Lower leg skin (tissue), 4 donors: ENCODE data around the gene CDSN. TPM values are rescaled to one million over a fixed set of nuclear protein-coding genes. Genes with fewer than 3 reads are reported as not detected.
A peak's percentile ranks its signal among the peaks of the same experiment; 100 is the strongest.

Experiments used
- DNase-seq, 2 donors: peaks; one replicate each; pipeline ENCODE4 v3.0.0-alpha.2; 2019; ENCODE audit warnings: low spot score in 2 of 2
- H3K4me3 ChIP-seq: fragments of 200-600 bp; sonication (generic); 2 replicates; pipeline ENCODE4 v1.5.1; 2017; ENCODE audit warnings: mild to moderate bottlenecking, low read depth; ENCODE audit not compliant: poor library complexity, severe bottlenecking
- CTCF ChIP-seq, 3 donors: fragments of 450-650 bp; IDR thresholded peaks; one replicate each; pipeline ENCODE4 v1.5.1; 2016; ENCODE audit warnings: antibody characterized with exemption in 3 of 3, mild to moderate bottlenecking in 3 of 3, moderate library complexity in 2 of 3
- POLR2A ChIP-seq, 2 donors: fragments of 450-650 bp; IDR thresholded peaks; one replicate each; pipeline ENCODE4 v1.6.1; 2016 to 2017; ENCODE audit warnings: antibody characterized with exemption in 2 of 2, mild to moderate bottlenecking in 1 of 2, moderate library complexity in 1 of 2
- WGBS, 2 donors: methylation state at CpG; one replicate each; pipeline ENCODE4 v1.1.5; 2018; 5-methylcytosine and 5-hydroxymethylcytosine counted together
- intact Hi-C: fragments of 100-400 bp; cut with DNase I; formaldehyde crosslinking; loops from one replicate; pipeline ENCODE4 v1.15.0; 2023; ENCODE audit warnings: low total_unique reads
- total RNA-seq, 4 donors: library from RNA; depleted of rRNA; stranded (reverse); fragments of >200 nt; gene quantifications; one replicate each; pipeline ENCODE4 v1.1.0, GENCODE V29; 2016

CDSN gene
- total RNA-seq, 4 donors from 2014 or later: 480 to 1,164 (median 686) TPM

DNA sequence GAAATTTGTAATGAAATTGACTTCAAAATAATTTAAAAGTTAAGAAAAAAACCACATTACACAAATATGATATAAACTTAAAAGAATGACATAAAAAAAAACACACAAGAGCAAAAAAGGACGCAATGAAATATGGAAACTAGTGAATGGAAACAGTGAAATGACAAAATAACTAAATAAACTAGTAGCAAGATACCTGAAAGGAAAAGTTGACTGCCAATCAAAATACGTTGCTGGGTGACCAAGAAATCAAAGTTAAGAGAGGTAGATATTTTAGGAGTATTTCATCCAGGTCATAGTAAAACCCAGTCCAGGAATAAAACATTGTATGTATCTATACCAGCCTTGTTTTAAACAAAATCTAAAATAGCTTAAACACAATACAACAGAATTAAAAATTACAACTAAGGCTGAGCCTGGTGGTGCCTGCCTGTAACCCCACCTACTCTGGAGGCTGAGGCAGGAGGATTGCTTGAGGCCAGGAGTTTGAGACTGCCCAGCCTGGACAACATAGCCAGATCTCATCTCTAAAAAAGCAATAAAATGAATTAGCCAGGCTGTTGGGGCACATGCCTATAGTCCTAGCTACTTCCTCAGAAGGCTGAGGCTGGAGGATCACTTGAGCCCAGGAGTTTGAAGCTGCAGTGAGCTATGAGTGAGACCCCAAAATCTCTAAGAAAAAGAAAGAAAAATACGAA lies 29.8 kb downstream of the CDSN start:
- no peak for DNase-seq
- WGBS, 2 donors: 85 to 93% methylated on average over 3 of the region's 3 CpGs
- TF ChIP-seq CTCF (IDR thresholded peaks at IDR 0.05): no peak
- H3K4me3 ChIP-seq: no peak overlapping the region
- intact Hi-C loops: no loop called here

DNA sequence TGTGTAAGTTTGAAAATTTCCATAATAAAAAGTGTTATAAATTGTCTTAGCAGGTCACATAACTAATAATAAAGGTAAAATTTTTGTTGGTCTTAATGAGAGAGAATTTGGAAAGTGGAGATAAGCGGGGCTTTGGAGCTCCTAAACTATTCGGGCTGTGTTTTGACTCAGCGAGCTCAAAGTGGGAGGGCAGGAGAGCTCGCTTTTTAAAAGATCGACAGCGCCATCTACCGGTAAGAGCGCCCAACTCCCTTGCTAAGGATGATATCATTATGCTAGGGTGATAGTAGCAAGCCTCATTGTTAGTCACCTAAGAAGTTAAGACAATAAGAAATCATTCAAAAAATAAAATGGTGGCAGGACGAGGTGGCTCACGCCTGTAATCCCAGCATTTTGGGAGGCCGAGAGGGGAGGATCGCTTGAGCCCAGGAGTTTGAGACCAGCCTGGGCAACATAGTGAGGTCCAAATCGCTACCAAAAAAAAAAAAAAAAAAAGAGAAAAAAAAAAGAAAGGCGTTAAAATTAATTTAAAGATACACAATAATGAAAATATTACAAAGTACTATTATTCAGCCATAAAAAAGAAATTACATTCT lies 32.7 kb downstream of the CDSN start:
- intact Hi-C loops: loop anchor here (5.0 to 10.0 kb wide), 2 partner anchors 163 to 260 kb away; no protein-coding TSS in a partner anchor
- peak; percentile 83 to 96 for DNase-seq
- 11 to 12% methylated on average over 14 of the region's 14 CpGs for WGBS, 2 donors
- TF ChIP-seq CTCF (IDR thresholded peaks at IDR 0.05): peak in 1 of 3 donors; percentile 40
- no peak for TF ChIP-seq POLR2A (IDR thresholded peaks at IDR 0.05)
- H3K4me3 ChIP-seq: no peak overlapping the region

GRCh38 chr6:31086788-31087440 lies 33.3 kb downstream of the CDSN start:
- intact Hi-C loops: loop anchor here (5.0 to 10.0 kb wide), 2 partner anchors 162 to 260 kb away; no protein-coding TSS in a partner anchor
- TF ChIP-seq POLR2A (IDR thresholded peaks at IDR 0.05) (no peak), CTCF (IDR thresholded peaks at IDR 0.05) (no peak)
- WGBS, 2 donors: 37 to 41% methylated on average over 7 of the region's 7 CpGs

GRCh38 chr6:31083742-31084354 lies 36.4 kb downstream of the CDSN start:
- no peak for DNase-seq
- intact Hi-C loops: loop anchor here (5.0 to 10.0 kb wide), 2 partner anchors 159 to 242 kb away; no protein-coding TSS in a partner anchor
- no peak for TF ChIP-seq CTCF (IDR thresholded peaks at IDR 0.05)
- no peak for TF ChIP-seq POLR2A (IDR thresholded peaks at IDR 0.05)
- 43 to 46% methylated on average over 8 of the region's 8 CpGs for WGBS, 2 donors
- no peak overlapping the region for H3K4me3 ChIP-seq

More at GRCh38 chr6:31086788-31087440, 33.3 kb downstream of the CDSN start:
- no peak overlapping the region for H3K4me3 ChIP-seq
- no peak for DNase-seq

DNA sequence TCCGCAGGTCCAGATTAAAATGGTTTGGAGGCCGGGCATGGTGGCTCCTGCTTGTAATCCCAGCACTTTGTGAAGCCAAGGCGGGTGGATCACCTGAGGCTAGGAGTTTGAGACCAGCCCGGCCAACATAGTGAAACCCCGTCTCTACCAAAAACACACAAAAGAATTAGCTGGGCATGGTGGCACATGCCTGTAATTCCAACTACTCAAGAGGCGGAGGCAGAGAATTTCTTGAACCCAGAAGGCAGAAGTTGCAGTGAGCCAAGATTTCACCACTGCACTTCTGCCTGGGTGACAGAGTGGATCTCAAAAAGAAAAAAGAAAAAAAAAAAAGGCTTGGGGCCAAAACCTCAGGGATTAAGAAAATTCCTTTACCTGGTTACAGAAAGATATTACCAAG lies 38.4 kb downstream of the CDSN start:
- 59 to 64% methylated on average over 6 of the region's 6 CpGs for WGBS, 2 donors
- TF ChIP-seq POLR2A (IDR thresholded peaks at IDR 0.05) (no peak), CTCF (IDR thresholded peaks at IDR 0.05) (no peak)
- DNase-seq: no peak
- H3K4me3 ChIP-seq: no peak overlapping the region
- intact Hi-C loops: loop anchor here (5.0 to 10.0 kb wide), 2 partner anchors 157 to 240 kb away; no protein-coding TSS in a partner anchor
